Skeletal muscle tissue (tissue), 4 donors: ENCODE measurements around the gene EBI3. TPM values are rescaled to one million over a fixed set of nuclear protein-coding genes. Genes with fewer than 3 reads are reported as not detected.

ENCODE experiments used
- H3K27ac ChIP-seq: one replicate; pipeline ENCODE4 v1.7.0; 2013; ENCODE audit warnings: mild to moderate bottlenecking, low read depth, low read length, inconsistent platforms
- H3K27me3 ChIP-seq, 3 donors: one replicate each; pipeline ENCODE4 v1.7.0; 2013; ENCODE audit warnings: low read length in 3 of 3; ENCODE audit not compliant: control insufficient read depth in 3 of 3, insufficient read depth in 3 of 3
- H3K36me3 ChIP-seq, 3 donors: one replicate each; pipeline ENCODE4 v1.7.0; 2013; ENCODE audit warnings: low read length in 3 of 3; ENCODE audit not compliant: control insufficient read depth in 3 of 3, insufficient read depth in 3 of 3
- H3K4me1 ChIP-seq, 3 donors: one replicate each; pipeline ENCODE4 v1.7.0; 2013; ENCODE audit warnings: low read length in 3 of 3, mild to moderate bottlenecking in 3 of 3; ENCODE audit not compliant: control insufficient read depth in 3 of 3, insufficient read depth in 3 of 3
- H3K4me3 ChIP-seq, 3 donors: one replicate each; pipeline ENCODE4 v1.7.0; 2013; ENCODE audit warnings: low read length in 3 of 3
- H3K9ac ChIP-seq, 3 donors: one replicate each; pipeline ENCODE4 v1.7.0; 2013; ENCODE audit warnings: low read length in 3 of 3, mild to moderate bottlenecking in 3 of 3, moderate library complexity in 2 of 3, low read depth in 1 of 3
- H3K9me3 ChIP-seq, 3 donors: one replicate each; pipeline ENCODE4 v1.7.0; 2013; ENCODE audit warnings: low read length in 3 of 3; ENCODE audit not compliant: control insufficient read depth in 3 of 3
- total RNA-seq: library from RNA; depleted of rRNA; stranded (reverse); fragments of >200 nt; gene quantifications from one replicate; pipeline ENCODE4 v1.2.3, GENCODE V29; 2014
- donor health status: Osteomylitis.

Gene EBI3
- total RNA-seq, 1 donor from 2014 or later: not detected

- no peak overlapping the region for H3K27ac ChIP-seq
- H3K9ac ChIP-seq: no peak overlapping the region
- H3K4me1 ChIP-seq: no peaks in the 10 kb centered on the region
- H3K9me3 ChIP-seq: peaks cover 0 to 8% (median 2%) of the 10 kb centered on the region in 3 donors
- no peaks in the 10 kb centered on the region for H3K27me3 ChIP-seq
- peaks cover 55 to 65% (median 58%) of the 10 kb centered on the region in 3 donors for H3K36me3 ChIP-seq
- H3K4me3 ChIP-seq: no peak overlapping the region
These were observed 27.2 kb downstream of the EBI3 start for GRCh38 chr19:4256563-4256962.

GRCh38 chr19:4257025-4257424 lies 27.7 kb downstream of the EBI3 start:
- Histone ChIP-seq H3K27ac (no peak overlapping the region), H3K27me3 (no peaks in the 10 kb centered on the region), H3K36me3 (peaks cover 57 to 61% (median 58%) of the 10 kb centered on the region in 3 donors), H3K9ac (no peak overlapping the region), H3K4me3 (no peak overlapping the region), H3K9me3 (peaks cover 0 to 8% (median 2%) of the 10 kb centered on the region in 3 donors), H3K4me1 (no peaks in the 10 kb centered on the region)

GRCh38 chr19:4258181-4258580 lies 28.9 kb downstream of the EBI3 start:
- Histone ChIP-seq H3K27ac (no peak overlapping the region), H3K9ac (no peak overlapping the region), H3K4me3 (no peak overlapping the region), H3K36me3 (peaks cover 55 to 64% (median 57%) of the 10 kb centered on the region in 3 donors), H3K4me1 (no peaks in the 10 kb centered on the region), H3K27me3 (no peaks in the 10 kb centered on the region), H3K9me3 (peaks cover 0 to 8% (median 2%) of the 10 kb centered on the region in 3 donors)

- H3K4me1 ChIP-seq: no peaks in the 10 kb centered on the region
- no peak overlapping the region for H3K9ac ChIP-seq
- H3K27me3 ChIP-seq: no peaks in the 10 kb centered on the region
- H3K27ac ChIP-seq: no peak overlapping the region
- H3K4me3 ChIP-seq: no peak overlapping the region
- peaks cover 42 to 51% (median 44%) of the 10 kb centered on the region in 3 donors for H3K36me3 ChIP-seq
- peaks cover 0 to 5% (median 2%) of the 10 kb centered on the region in 3 donors for H3K9me3 ChIP-seq
These were observed 31.4 kb downstream of the EBI3 start for GRCh38 chr19:4260613-4261191.

- peaks cover 41 to 51% (median 43%) of the 10 kb centered on the region in 3 donors for H3K36me3 ChIP-seq
- H3K4me1 ChIP-seq: no peaks in the 10 kb centered on the region
These were observed 35.5 kb downstream of the EBI3 start for GRCh38 chr19:4264812-4265211.

GRCh38 chr19:4266253-4267000 lies 37.1 kb downstream of the EBI3 start:
- no peaks in the 10 kb centered on the region for H3K27me3 ChIP-seq
- H3K36me3 ChIP-seq: peaks cover 33 to 41% (median 36%) of the 10 kb centered on the region in 3 donors
- no peak overlapping the region for H3K27ac ChIP-seq
- no peak overlapping the region for H3K9ac ChIP-seq
- no peaks in the 10 kb centered on the region for H3K4me1 ChIP-seq
- no peak overlapping the region for H3K4me3 ChIP-seq
- no peaks in the 10 kb centered on the region for H3K9me3 ChIP-seq

More at GRCh38 chr19:4264812-4265211, 35.5 kb downstream of the EBI3 start:
- H3K27ac ChIP-seq: no peak overlapping the region
- H3K9ac ChIP-seq: no peak overlapping the region
- no peaks in the 10 kb centered on the region for H3K27me3 ChIP-seq
- no peaks in the 10 kb centered on the region for H3K9me3 ChIP-seq
- H3K4me3 ChIP-seq: no peak overlapping the region

DNA sequence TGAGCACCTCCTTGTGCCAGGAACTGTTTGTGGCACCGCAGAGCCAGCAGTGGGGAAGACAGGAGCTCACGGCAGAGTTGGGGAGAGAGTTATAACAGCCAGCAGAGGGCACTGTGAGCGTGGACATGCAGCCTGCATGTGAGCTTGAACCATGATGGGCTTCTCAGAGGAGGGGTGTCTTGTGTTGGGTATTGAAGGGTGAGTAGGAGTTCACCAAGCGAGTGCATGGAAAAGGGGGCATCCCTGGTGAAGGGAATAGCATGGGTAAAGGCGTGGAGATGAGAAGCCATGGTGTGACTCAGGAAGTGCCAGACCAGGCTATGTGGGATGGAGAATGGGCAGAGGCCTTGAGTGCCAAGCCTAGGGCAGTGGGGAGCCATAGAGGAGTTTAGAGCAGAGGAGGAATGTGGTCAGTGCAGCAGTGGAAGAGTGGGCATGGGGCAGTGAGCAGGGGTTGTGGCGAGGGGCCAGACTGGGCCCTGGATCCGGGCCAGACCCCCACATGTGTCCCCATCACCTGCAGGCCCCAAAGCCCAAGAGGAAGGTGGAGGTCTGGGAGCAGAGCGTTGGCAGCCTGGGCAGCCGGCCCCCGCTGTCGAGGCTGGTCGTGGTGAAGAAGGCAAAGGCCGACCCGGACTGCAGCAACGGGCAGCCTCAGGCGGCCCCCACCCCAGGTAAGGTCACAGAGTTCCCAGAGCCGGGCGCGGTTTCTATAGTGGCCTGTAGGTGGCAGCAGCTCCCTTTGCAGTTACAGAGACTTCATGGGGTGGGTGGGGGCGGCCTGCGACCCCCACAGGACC lies 38.0 kb downstream of the EBI3 start:
- Histone ChIP-seq H3K4me1 (no peaks in the 10 kb centered on the region), H3K27me3 (no peaks in the 10 kb centered on the region), H3K4me3 (no peak overlapping the region), H3K27ac (no peak overlapping the region), H3K9ac (no peak overlapping the region), H3K36me3 (peaks cover 32 to 39% (median 33%) of the 10 kb centered on the region in 3 donors), H3K9me3 (no peaks in the 10 kb centered on the region)

- H3K4me3 ChIP-seq: no peak overlapping the region
- no peaks in the 10 kb centered on the region for H3K27me3 ChIP-seq
- H3K9me3 ChIP-seq: no peaks in the 10 kb centered on the region
- no peak overlapping the region for H3K9ac ChIP-seq
- H3K27ac ChIP-seq: no peak overlapping the region
- H3K36me3 ChIP-seq: peaks cover 28 to 32% (median 31%) of the 10 kb centered on the region in 3 donors
- no peaks in the 10 kb centered on the region for H3K4me1 ChIP-seq
These were observed 38.8 kb downstream of the EBI3 start for GRCh38 chr19:4267901-4268815.

GRCh38 chr19:4268816-4269430 lies 39.6 kb downstream of the EBI3 start:
- Histone ChIP-seq H3K9me3 (no peaks in the 10 kb centered on the region), H3K9ac (no peak overlapping the region), H3K27ac (no peak overlapping the region), H3K4me1 (no peaks in the 10 kb centered on the region), H3K4me3 (no peak overlapping the region), H3K36me3 (peaks cover 27 to 29% (median 29%) of the 10 kb centered on the region in 3 donors), H3K27me3 (no peaks in the 10 kb centered on the region)
